H1 (cell line): Measurements from ENCODE around the gene AGRN. TPM values are rescaled to one million over a fixed set of nuclear protein-coding genes. Genes with fewer than 3 reads are reported as not detected.

Source experiments
- CTCF ChIA-PET: fragments of 300-600 bp; sonication (Branson Sonifier 250); formaldehyde crosslinking; loops from one replicate; lab custom pipeline; 2021; ENCODE audit not compliant: partially characterized antibody; lab: Charles Lee
- POLR2A ChIA-PET: fragments of 300-600 bp; sonication (Branson Sonifier 250); formaldehyde crosslinking; loops from one replicate; lab custom pipeline; 2021; ENCODE audit warnings: inconsistent platforms; ENCODE audit not compliant: partially characterized antibody; lab: Charles Lee
- DNase-seq, 2 experiments: peaks; one replicate each; pipeline versions ENCODE4 v3.0.0 to v3.0.0-alpha.2; 2010 to 2022; ENCODE audit warnings: low spot score in 2 of 2, low read depth in 1 of 2, mixed read lengths in 1 of 2
- FAIRE-seq: peaks from 2 replicates; lab custom pipeline; 2011; peaks lifted over from hg19 to GRCh38; lab: Jason Lieb, UNC
- H2AFZ ChIP-seq: 2 replicates; pipeline ENCODE4 v1.8.1; 2012; ENCODE audit warnings: low read length, inconsistent platforms
- H2AK5ac ChIP-seq: 2 replicates; pipeline ENCODE4 v1.6.1; 2013; ENCODE audit warnings: low read depth, low read length
- H2BK120ac ChIP-seq: replicated peaks from 2 replicates; pipeline ENCODE3; 2013; ENCODE audit warnings: low read depth, low read length, inconsistent platforms
- H2BK12ac ChIP-seq: 2 replicates; pipeline ENCODE4 v1.6.1; 2013; ENCODE audit warnings: low read depth, low read length
- H2BK15ac ChIP-seq: 2 replicates; pipeline ENCODE4 v1.6.1; 2013; ENCODE audit warnings: low read length
- H2BK20ac ChIP-seq: 2 replicates; pipeline ENCODE4 v1.6.1; 2013; ENCODE audit warnings: low read length
- H2BK5ac ChIP-seq: 2 replicates; pipeline ENCODE4 v1.6.1; 2013; ENCODE audit warnings: low read depth, low read length
- H3K14ac ChIP-seq: 2 replicates; pipeline ENCODE4 v1.6.1; 2013; ENCODE audit warnings: inconsistent platforms; ENCODE audit not compliant: insufficient read length
- H3K18ac ChIP-seq: 2 replicates; pipeline ENCODE4 v1.6.1; 2013; ENCODE audit warnings: low read length; ENCODE audit errors: extremely low read depth
- H3K23ac ChIP-seq: 2 replicates; pipeline ENCODE4 v1.6.1; 2013; ENCODE audit warnings: inconsistent platforms; ENCODE audit not compliant: insufficient read length
- H3K23me2 ChIP-seq: 2 replicates; pipeline ENCODE4 v1.6.1; 2013; ENCODE audit warnings: low read depth, low read length
- H3K27ac ChIP-seq: 2 replicates; pipeline ENCODE4 v1.6.1; 2011; ENCODE audit warnings: low read depth, low read length, inconsistent platforms
- H3K27me3 ChIP-seq, 4 experiments: replicated peaks in 1 of 4; 1 replicate in 1 of 4; 2 replicates in 3 of 4; pipeline versions ENCODE4 v1.6.1 to v1.8.1; 2011 to 2013; ENCODE audit warnings: low read length in 3 of 4, mild to moderate bottlenecking in 3 of 4, inconsistent platforms in 2 of 4, mixed read lengths in 2 of 4, moderate library complexity in 1 of 4; ENCODE audit not compliant: control insufficient read depth in 3 of 4, insufficient read depth in 3 of 4; ENCODE audit errors: extremely low read depth in 1 of 4
- H3K36me3 ChIP-seq, 4 experiments: 2 replicates each; pipeline versions ENCODE4 v1.6.1 to v1.8.1; 2011 to 2013; ENCODE audit warnings: mild to moderate bottlenecking in 4 of 4, low read length in 3 of 4, moderate library complexity in 2 of 4, control low read depth in 1 of 4, inconsistent platforms in 1 of 4; ENCODE audit not compliant: insufficient read depth in 4 of 4, control insufficient read depth in 2 of 4
- H3K4ac ChIP-seq: replicated peaks from 2 replicates; pipeline ENCODE3; 2013; ENCODE audit warnings: low read length, low read depth, mixed read lengths, inconsistent platforms; ENCODE audit not compliant: insufficient read length
- H3K4me1 ChIP-seq, 4 experiments: replicated peaks in 1 of 4; 1 replicate in 1 of 4; 2 replicates in 3 of 4; pipeline versions ENCODE4 v1.6.1 to v1.8.1; 2011 to 2013; ENCODE audit warnings: low read length in 3 of 4, inconsistent platforms in 2 of 4, mixed read lengths in 1 of 4; ENCODE audit not compliant: insufficient read depth in 4 of 4, control insufficient read depth in 3 of 4
- H3K4me2 ChIP-seq, 2 experiments: 2 replicates each; pipeline versions ENCODE4 v1.6.1 to v1.8.1; 2011 to 2013; ENCODE audit warnings: low read depth in 2 of 2, low read length in 2 of 2, control low read depth in 1 of 2, inconsistent platforms in 1 of 2, mild to moderate bottlenecking in 1 of 2; ENCODE audit not compliant: insufficient read depth in 1 of 2
- H3K4me3 ChIP-seq, 4 experiments: fragments of 200-600, 300-600 bp in 1 of 4; sonication (generic), shearing (Covaris generic), sonication (Bioruptor Twin) in 1 of 4; 2 replicates each; pipeline versions ENCODE4 v1.5.1 to v1.8.1; 2011 to 2016; ENCODE audit warnings: low read length in 4 of 4, low read depth in 3 of 4, control low read depth in 2 of 4, inconsistent platforms in 2 of 4, mild to moderate bottlenecking in 2 of 4, mixed read lengths in 1 of 4, moderate library complexity in 1 of 4; ENCODE audit not compliant: insufficient read depth in 2 of 4; ENCODE audit errors: extremely low read depth in 1 of 4
- H3K56ac ChIP-seq: replicated peaks from 2 replicates; pipeline ENCODE3; 2013; ENCODE audit warnings: low read depth, mild to moderate bottlenecking, mixed read lengths, low read length, inconsistent platforms; ENCODE audit not compliant: insufficient read length
- H3K79me1 ChIP-seq: 2 replicates; pipeline ENCODE4 v1.6.1; 2013; ENCODE audit warnings: low read depth, low read length, control low read depth
- H3K79me2 ChIP-seq, 2 experiments: 2 replicates each; pipeline versions ENCODE4 v1.6.1 to v1.8.1; 2012 to 2013; ENCODE audit warnings: low read length in 2 of 2, mild to moderate bottlenecking in 2 of 2, inconsistent platforms in 1 of 2; ENCODE audit not compliant: insufficient read depth in 2 of 2, control insufficient read depth in 1 of 2
- H3K9ac ChIP-seq, 4 experiments: replicated peaks in 1 of 4; 1 replicate in 1 of 4; 2 replicates in 3 of 4; pipeline versions ENCODE4 v1.6.1 to v1.8.1; 2011 to 2013; ENCODE audit warnings: low read depth in 3 of 4, low read length in 3 of 4, control low read depth in 2 of 4, mild to moderate bottlenecking in 2 of 4, moderate library complexity in 2 of 4, inconsistent platforms in 1 of 4; ENCODE audit errors: extremely low read depth in 1 of 4
- H3K9me3 ChIP-seq, 2 experiments: 2 replicates each; pipeline versions ENCODE4 v1.6.1 to v1.8.1; 2012 to 2013; ENCODE audit warnings: mild to moderate bottlenecking in 2 of 2, moderate library complexity in 2 of 2, control low read depth in 1 of 2, inconsistent platforms in 1 of 2, low read depth in 1 of 2, low read length in 1 of 2, mixed read lengths in 1 of 2; ENCODE audit not compliant: insufficient read depth in 2 of 2
- H4K20me1 ChIP-seq, 2 experiments: replicated peaks in 1 of 2; 2 replicates each; pipeline versions ENCODE3 to v1.8.1; 2011 to 2013; ENCODE audit warnings: inconsistent platforms in 2 of 2, low read length in 2 of 2, mild to moderate bottlenecking in 1 of 2; ENCODE audit not compliant: insufficient read depth in 2 of 2, control insufficient read depth in 1 of 2
- H4K5ac ChIP-seq: 2 replicates; pipeline ENCODE4 v1.6.1; 2013; ENCODE audit warnings: low read length, low read depth, mixed read lengths, inconsistent platforms; ENCODE audit not compliant: insufficient read length
- H4K8ac ChIP-seq: 2 replicates; pipeline ENCODE4 v1.8.0; 2013; ENCODE audit warnings: mild to moderate bottlenecking, moderate library complexity, low read length, inconsistent platforms; ENCODE audit not compliant: insufficient read depth; ENCODE audit errors: extremely low read depth
- H4K91ac ChIP-seq: replicated peaks from 2 replicates; pipeline ENCODE3; 2013; ENCODE audit warnings: low read length, mixed read lengths, inconsistent platforms; ENCODE audit not compliant: insufficient read length
- CTCF ChIP-seq, 3 experiments: IDR thresholded peaks; 1 replicate in 2 of 3; 2 replicates in 1 of 3; pipeline versions ENCODE4 v1.5.1 to v1.6.1; 2011; ENCODE audit warnings: low read length in 3 of 3, mild to moderate bottlenecking in 3 of 3, inconsistent platforms in 2 of 3, low read depth in 1 of 3, moderate library complexity in 1 of 3; ENCODE audit not compliant: insufficient read depth in 1 of 3; ENCODE audit errors: control extremely low read depth in 1 of 3
- FOSL1 ChIP-seq: IDR thresholded peaks from 2 replicates; pipeline ENCODE4 v1.6.1; 2011; ENCODE audit warnings: mild to moderate bottlenecking, low read depth, low read length, moderate library complexity; ENCODE audit not compliant: insufficient read depth
- JUN ChIP-seq: IDR thresholded peaks from 2 replicates; pipeline ENCODE4 v1.6.1; 2011; ENCODE audit warnings: low read depth, mild to moderate bottlenecking, improper control_type of control experiment, low read length
- MAX ChIP-seq: IDR thresholded peaks from 2 replicates; pipeline ENCODE4 v1.6.1; 2012; ENCODE audit warnings: inconsistent platforms
- RNF2 ChIP-seq: fragments of 200-900, 300-1000 bp; sonication (generic); IDR thresholded peaks from 2 replicates; pipeline ENCODE4 v1.7.1; 2016; ENCODE audit warnings: borderline replicate concordance, low read depth, mild to moderate bottlenecking, antibody characterized with exemption, low read length; ENCODE audit not compliant: poor library complexity, severe bottlenecking; ENCODE audit errors: missing control alignments
- SAP30 ChIP-seq: fragments of 300-600 bp; sonication (generic); IDR thresholded peaks from 2 replicates; pipeline ENCODE4 v1.7.1; 2012; ENCODE audit warnings: low read length, moderate library complexity, mild to moderate bottlenecking, inconsistent platforms; ENCODE audit not compliant: insufficient read depth, insufficient replicate concordance
- WGBS, 2 experiments: shearing (Covaris generic) in 1 of 2; methylation state at CpG; one replicate each; pipeline versions ENCODE4 v1.1.6 to v1.1.7; 2013 to 2015; ENCODE audit warnings: low lambda C conversion rate in 2 of 2, mixed read lengths in 2 of 2, inconsistent platforms in 1 of 2, low coverage in 1 of 2, missing lambda C conversion rate in 1 of 2; ENCODE audit not compliant: insufficient replicate concordance in 2 of 2, insufficient coverage in 1 of 2, insufficient read length in 1 of 2; ENCODE audit errors: extremely low coverage in 1 of 2, missing lambda C conversion rate in 1 of 2; 5-methylcytosine and 5-hydroxymethylcytosine counted together
- polyA plus RNA-seq, 7 experiments: library from polyadenylated mRNA; depleted of rRNA in 3 of 7; stranded (reverse) in 5 of 7; unstranded in 2 of 7; fragments of >200 nt in 5 of 7; fragments of 200-250 nt in 2 of 7; gene quantifications; 1 replicate in 5 of 7; 2 replicates in 1 of 7; 4 replicates in 1 of 7; pipeline versions ENCODE4 v1.2.1 to v1.2.3, GENCODE V29; 2011 to 2013; ENCODE audit warnings: missing spikeins in 2 of 7, mixed read lengths in 2 of 7
- total RNA-seq: library from RNA; stranded (reverse); fragmentation: NEBNext Ultra II Directional; extraction: Animal tissue kit (Norgen Biotek cat#: 25700); gene quantifications from 2 replicates; pipeline ENCODE4 v1.2.1, GENCODE V29; 2021

AGRN gene
- total and polyA plus RNA-seq, 2 of the 8 experiments (the other 6 are each of a cell fraction or from before 2014, with no cell fraction given) = 52.3 to 155 TPM

- H3K27me3 ChIP-seq = peaks cover 38 to 67% (median 59%) of the 10 kb centered on the region in 4 experiments
- TF ChIP-seq SAP30 = no peak
- TF ChIP-seq RNF2 = no peak
- TF ChIP-seq MAX = no peak
- TF ChIP-seq JUN = no peak
- no peak for TF ChIP-seq FOSL1
- no peak for TF ChIP-seq CTCF (IDR thresholded peaks at IDR 0.05; ENCODE audit: control extremely low read depth in 1 of 3, insufficient read depth in 1 of 3, low read depth in 1 of 3, low read length in 3 of 3)
These were observed 24.0 kb upstream of the AGRN start for GRCh38 chr1:995665-996633.

More at GRCh38 chr1:995665-996633, 24.0 kb upstream of the AGRN start:
- H2BK5ac ChIP-seq = no peak overlapping the region
- H2BK12ac ChIP-seq = no peak overlapping the region
- peaks cover 8% of the 10 kb centered on the region; the same call in 1 of the 2 replicates for H3K23me2 ChIP-seq
- H2AK5ac ChIP-seq = no peak overlapping the region
- H3K27ac ChIP-seq = no peak overlapping the region
- no peak overlapping the region for H4K91ac ChIP-seq
- H3K56ac ChIP-seq = no peak overlapping the region
- H3K4ac ChIP-seq = no peak overlapping the region
- no peak overlapping the region for H3K4me3 ChIP-seq
- H3K4me2 ChIP-seq = no peak overlapping the region
- CTCF ChIA-PET = interaction anchor here (0.7 to 7.7 kb wide), 6 partner anchors 10 to 68 kb away, joined by 3 to 86 read pairs (median 10); partner anchors contain the start of gene PERM1
- FAIRE-seq = no peak
- peaks cover 0 to 6% of the 10 kb centered on the region in 2 experiments for H4K20me1 ChIP-seq
- H3K79me2 ChIP-seq = no peaks in the 10 kb centered on the region
- no peak overlapping the region; the same call in 1 of the 2 replicates for H4K8ac ChIP-seq
- H2BK120ac ChIP-seq = no peak overlapping the region
- no peak overlapping the region for H4K5ac ChIP-seq
- peaks cover 0 to 21% (median 10%) of the 10 kb centered on the region in 4 experiments; a peak in 5 of 7 replicates for H3K4me1 ChIP-seq
- DNase-seq = no peak
- WGBS, 2 experiments = 76% methylated on average over 19 of the region's 30 CpGs; no CpG with 5 or more reads in 1 of the 2 experiments
- peaks cover 0 to 18% (median 0%) of the 10 kb centered on the region in 4 experiments; a peak in 1 of 8 replicates for H3K36me3 ChIP-seq
- no peak overlapping the region for H3K18ac ChIP-seq
- H3K9ac ChIP-seq = no peak overlapping the region
- no peaks in the 10 kb centered on the region; a peak in 1 of 4 replicates for H3K9me3 ChIP-seq
- no peak overlapping the region for H2AFZ ChIP-seq
- no peak overlapping the region for H3K23ac ChIP-seq
- H2BK20ac ChIP-seq = no peak overlapping the region
- H3K14ac ChIP-seq = no peak overlapping the region
- POLR2A ChIA-PET = interaction anchor here (1.2 to 2.6 kb wide), 4 partner anchors 14 to 56 kb away, joined by 3 to 20 read pairs (median 8); partner anchors contain the start of gene PERM1
- H3K79me1 ChIP-seq = no peaks in the 10 kb centered on the region
- H2BK15ac ChIP-seq = no peak overlapping the region
